Measurements from ENCODE around the gene LXN. TPM values are rescaled to one million over a fixed set of nuclear protein-coding genes. Genes with fewer than 3 reads are reported as not detected.

Gene LXN
- total RNA-seq, 1 donor from 2014 or later, result 15.0 TPM

DNA sequence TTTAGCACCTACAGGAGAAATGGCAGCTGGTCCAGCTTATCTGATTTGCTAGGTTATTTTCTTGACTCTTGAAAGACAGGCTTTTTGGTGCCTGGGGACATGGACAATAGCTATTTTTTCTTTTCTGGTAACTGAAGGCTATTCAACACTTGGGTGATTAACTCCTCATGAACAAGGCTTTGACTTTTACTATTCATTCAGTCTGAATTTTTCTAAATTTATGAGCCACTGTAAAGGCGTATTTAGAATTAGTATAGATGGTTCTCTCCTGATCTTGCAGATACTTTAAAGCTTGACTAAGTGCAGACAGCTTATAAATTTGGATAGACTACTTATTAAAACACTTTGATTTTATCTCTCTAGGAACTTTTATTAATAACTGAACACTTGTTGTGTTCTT, 46.6 kb downstream of the LXN start:
- no peak for DNase-seq (ENCODE audit: extremely low spot score, unreplicated experiment)
- peaks cover 5% of the 10 kb centered on the region for H3K9me3 Mint-ChIP-seq
- TF ChIP-seq, protein P1, sequence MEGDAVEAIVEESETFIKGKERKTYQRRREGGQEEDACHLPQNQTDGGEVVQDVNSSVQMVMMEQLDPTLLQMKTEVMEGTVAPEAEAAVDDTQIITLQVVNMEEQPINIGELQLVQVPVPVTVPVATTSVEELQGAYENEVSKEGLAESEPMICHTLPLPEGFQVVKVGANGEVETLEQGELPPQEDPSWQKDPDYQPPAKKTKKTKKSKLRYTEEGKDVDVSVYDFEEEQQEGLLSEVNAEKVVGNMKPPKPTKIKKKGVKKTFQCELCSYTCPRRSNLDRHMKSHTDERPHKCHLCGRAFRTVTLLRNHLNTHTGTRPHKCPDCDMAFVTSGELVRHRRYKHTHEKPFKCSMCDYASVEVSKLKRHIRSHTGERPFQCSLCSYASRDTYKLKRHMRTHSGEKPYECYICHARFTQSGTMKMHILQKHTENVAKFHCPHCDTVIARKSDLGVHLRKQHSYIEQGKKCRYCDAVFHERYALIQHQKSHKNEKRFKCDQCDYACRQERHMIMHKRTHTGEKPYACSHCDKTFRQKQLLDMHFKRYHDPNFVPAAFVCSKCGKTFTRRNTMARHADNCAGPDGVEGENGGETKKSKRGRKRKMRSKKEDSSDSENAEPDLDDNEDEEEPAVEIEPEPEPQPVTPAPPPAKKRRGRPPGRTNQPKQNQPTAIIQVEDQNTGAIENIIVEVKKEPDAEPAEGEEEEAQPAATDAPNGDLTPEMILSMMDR (conservative IDR thresholded peaks at IDR 0.05), result no peak
- H3K4me3 Mint-ChIP-seq, result no peak overlapping the region
- no peaks in the 10 kb centered on the region for H3K4me1 Mint-ChIP-seq (ENCODE audit: unreplicated experiment)
- no peaks in the 10 kb centered on the region for H3K27me3 Mint-ChIP-seq
- no peaks in the 10 kb centered on the region for H3K36me3 Mint-ChIP-seq
- no peak overlapping the region for H3K27ac Mint-ChIP-seq

DNA sequence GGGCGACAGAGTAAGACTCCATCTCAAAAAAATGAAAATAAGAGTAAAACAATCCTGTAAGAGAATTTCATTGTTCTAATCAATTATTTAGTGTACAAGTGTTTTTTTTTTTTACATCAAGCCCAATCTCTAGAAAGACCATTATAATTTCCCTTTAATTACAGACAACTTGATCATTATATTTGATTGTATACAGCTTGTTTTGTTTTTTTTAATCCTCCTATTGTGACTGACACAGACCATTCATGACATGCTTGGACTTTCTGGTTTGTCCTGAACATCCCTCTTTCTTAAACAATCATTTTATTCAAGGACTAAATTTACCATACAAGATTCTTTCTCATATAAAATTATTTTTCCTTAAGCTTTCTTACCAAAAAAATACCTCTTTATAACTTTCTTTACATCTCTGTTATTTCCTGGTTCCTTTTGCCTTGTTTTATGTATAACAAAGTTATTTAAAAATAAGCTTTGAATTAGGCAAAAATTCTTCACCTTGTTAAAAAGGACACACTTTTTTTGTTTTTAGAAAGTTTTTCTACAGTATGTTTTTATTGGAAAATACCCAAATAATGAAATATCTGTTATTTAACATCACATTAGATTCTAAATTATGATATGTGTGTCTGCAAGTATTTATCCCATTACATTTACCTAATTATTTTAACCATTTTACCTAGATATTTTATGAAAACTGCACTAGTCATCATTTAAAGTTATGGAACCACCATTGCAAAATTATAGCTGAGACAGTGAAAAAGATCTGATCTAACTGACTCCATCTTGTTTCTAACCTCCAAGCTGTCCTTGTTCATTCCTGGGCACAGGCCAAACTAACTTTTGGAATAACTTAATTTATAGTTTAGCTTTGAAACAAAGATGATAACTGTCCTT, 54.2 kb downstream of the LXN start:
- H3K27me3 Mint-ChIP-seq, result no peaks in the 10 kb centered on the region

More for the DNA sequence above, 54.2 kb downstream of the LXN start:
- TF ChIP-seq, protein P1 (conservative IDR thresholded peaks at IDR 0.05), result no peak
- Mint-ChIP-seq H3K36me3 (no peaks in the 10 kb centered on the region), H3K4me3 (no peak overlapping the region), H3K4me1 (ENCODE audit: unreplicated experiment) (no peaks in the 10 kb centered on the region), H3K27ac (no peak overlapping the region), H3K9me3 (peaks cover 15% of the 10 kb centered on the region)
- DNase-seq (ENCODE audit: extremely low spot score, unreplicated experiment), result no peak

Other genes starting within 250 kb of the LXN start
- 12.3 and 23.8 TPM in 2 replicates for gene MLF1, start 101.5 kb downstream of the LXN start, total RNA-seq (ENCODE audit: low replicate concordance)
- gene GFM1, start 28.1 kb downstream of the LXN start, total RNA-seq (ENCODE audit: low replicate concordance), result 44.5 and 50.2 TPM in 2 replicates
- 15.9 and 57.7 TPM in 2 replicates for gene RARRES1, start 59.8 kb upstream of the LXN start, total RNA-seq (ENCODE audit: low replicate concordance)
- gene MFSD1, start 129.4 kb upstream of the LXN start, total RNA-seq (ENCODE audit: low replicate concordance), result 30.5 and 44.1 TPM in 2 replicates

Measured in type B pancreatic cell (in vitro differentiated cells).